Ectodermal cell (in vitro differentiated cells): ENCODE measurements around the gene ZDHHC14.

Experiments used
- H3K27ac ChIP-seq: 2 replicates; pipeline ENCODE4 v1.7.0; 2013; ENCODE audit warnings: mild to moderate bottlenecking, low read depth, low read length; ENCODE audit not compliant: insufficient read depth, poor library complexity, severe bottlenecking
- H3K27me3 ChIP-seq: 2 replicates; pipeline ENCODE4 v1.7.0; 2013; ENCODE audit warnings: mild to moderate bottlenecking, low read length; ENCODE audit not compliant: insufficient read depth, control insufficient read depth, poor library complexity, severe bottlenecking
- H3K36me3 ChIP-seq: one replicate; pipeline ENCODE4 v1.7.0; 2013; ENCODE audit warnings: low read length; ENCODE audit not compliant: control insufficient read depth, insufficient read depth
- H3K4me1 ChIP-seq: one replicate; pipeline ENCODE4 v1.7.0; 2013; ENCODE audit warnings: low read length; ENCODE audit not compliant: control insufficient read depth, insufficient read depth
- H3K4me3 ChIP-seq: 2 replicates; pipeline ENCODE4 v1.7.0; 2013; ENCODE audit warnings: low read depth, low read length, control low read depth; ENCODE audit not compliant: insufficient read depth
- H3K9me3 ChIP-seq: 2 replicates; pipeline ENCODE4 v1.7.0; 2013; ENCODE audit warnings: mild to moderate bottlenecking, low read length, moderate library complexity; ENCODE audit not compliant: control insufficient read depth
- WGBS, 2 experiments: methylation state at CpG; one replicate each; pipeline ENCODE4 v1.1.7; 2013; ENCODE audit warnings: missing lambda C conversion rate in 2 of 2; 5-methylcytosine and 5-hydroxymethylcytosine counted together

The ZDHHC14 gene

GRCh38 chr6:157469378-157469777, 88.4 kb downstream of the ZDHHC14 start:
- WGBS, 2 experiments: 95 to 97% methylated on average over 5 of the region's 5 CpGs
- H3K4me1 ChIP-seq: peaks cover 9% of the 10 kb centered on the region
- H3K9me3 ChIP-seq: no peaks in the 10 kb centered on the region
- H3K27me3 ChIP-seq: no peaks in the 10 kb centered on the region
- H3K36me3 ChIP-seq: no peaks in the 10 kb centered on the region
- no peak overlapping the region for H3K4me3 ChIP-seq
- H3K27ac ChIP-seq: no peak overlapping the region

- no peaks in the 10 kb centered on the region for H3K9me3 ChIP-seq
- H3K27ac ChIP-seq: no peak overlapping the region
- H3K27me3 ChIP-seq: no peaks in the 10 kb centered on the region
- H3K36me3 ChIP-seq: no peaks in the 10 kb centered on the region
- H3K4me1 ChIP-seq: no peaks in the 10 kb centered on the region
- no peak overlapping the region for H3K4me3 ChIP-seq
- WGBS, 2 experiments: 94 to 95% methylated on average over 24 of the region's 24 CpGs
Measured at GRCh38 chr6:157471077-157471686, 90.2 kb downstream of the ZDHHC14 start.

- H3K9me3 ChIP-seq: no peaks in the 10 kb centered on the region
- 92 to 96% methylated on average over 16 to 17 of the region's 17 CpGs for WGBS, 2 experiments
- H3K27ac ChIP-seq: no peak overlapping the region
- no peak overlapping the region for H3K4me3 ChIP-seq
- no peaks in the 10 kb centered on the region for H3K27me3 ChIP-seq
- H3K4me1 ChIP-seq: no peaks in the 10 kb centered on the region
- H3K36me3 ChIP-seq: no peaks in the 10 kb centered on the region
Measured at GRCh38 chr6:157471895-157472686, 91.1 kb downstream of the ZDHHC14 start.

- no peaks in the 10 kb centered on the region for H3K9me3 ChIP-seq
- no peak overlapping the region for H3K27ac ChIP-seq
- no peaks in the 10 kb centered on the region for H3K4me1 ChIP-seq
- H3K36me3 ChIP-seq: no peaks in the 10 kb centered on the region
- H3K4me3 ChIP-seq: no peak overlapping the region
- WGBS, 2 experiments: 92 to 93% methylated on average over 2 to 3 of the region's 3 CpGs
- H3K27me3 ChIP-seq: no peaks in the 10 kb centered on the region
Measured at GRCh38 chr6:157476797-157477196, 95.8 kb downstream of the ZDHHC14 start.

GRCh38 chr6:157478926-157479325, 97.9 kb downstream of the ZDHHC14 start:
- Histone ChIP-seq H3K9me3 (no peaks in the 10 kb centered on the region), H3K36me3 (no peaks in the 10 kb centered on the region), H3K27me3 (no peaks in the 10 kb centered on the region), H3K4me1 (no peaks in the 10 kb centered on the region), H3K4me3 (no peak overlapping the region), H3K27ac (no peak overlapping the region)
- 93 to 95% methylated on average over 2 of the region's 2 CpGs for WGBS, 2 experiments

- H3K4me1 ChIP-seq: no peaks in the 10 kb centered on the region
- no peak overlapping the region for H3K27ac ChIP-seq
- no peaks in the 10 kb centered on the region for H3K27me3 ChIP-seq
- WGBS, 2 experiments: 91 to 95% methylated on average over 7 of the region's 7 CpGs
- no peak overlapping the region for H3K4me3 ChIP-seq
- no peaks in the 10 kb centered on the region for H3K36me3 ChIP-seq
- no peaks in the 10 kb centered on the region for H3K9me3 ChIP-seq
Measured at GRCh38 chr6:157479464-157480303, 98.7 kb downstream of the ZDHHC14 start.

- no peaks in the 10 kb centered on the region for H3K27me3 ChIP-seq
- no peaks in the 10 kb centered on the region for H3K4me1 ChIP-seq
- no peaks in the 10 kb centered on the region for H3K9me3 ChIP-seq
- 84 to 85% methylated on average over 9 of the region's 9 CpGs for WGBS, 2 experiments
- H3K36me3 ChIP-seq: no peaks in the 10 kb centered on the region
- no peak overlapping the region for H3K4me3 ChIP-seq
- no peak overlapping the region for H3K27ac ChIP-seq
Measured at GRCh38 chr6:157481189-157481864, 100.3 kb downstream of the ZDHHC14 start.

- Histone ChIP-seq H3K4me3 (no peak overlapping the region), H3K27me3 (no peaks in the 10 kb centered on the region), H3K4me1 (no peaks in the 10 kb centered on the region), H3K9me3 (no peaks in the 10 kb centered on the region), H3K27ac (no peak overlapping the region), H3K36me3 (no peaks in the 10 kb centered on the region)
- 93 to 98% methylated on average over 3 to 4 of the region's 4 CpGs for WGBS, 2 experiments
Measured at GRCh38 chr6:157481865-157482249, 100.9 kb downstream of the ZDHHC14 start.

GRCh38 chr6:157483770-157484169, 102.8 kb downstream of the ZDHHC14 start:
- Histone ChIP-seq H3K27ac (no peak overlapping the region), H3K4me1 (no peaks in the 10 kb centered on the region), H3K4me3 (no peak overlapping the region), H3K36me3 (no peaks in the 10 kb centered on the region), H3K9me3 (no peaks in the 10 kb centered on the region), H3K27me3 (no peaks in the 10 kb centered on the region)
- 92 to 93% methylated on average over 3 of the region's 3 CpGs for WGBS, 2 experiments
